Keratinocyte (primary cell): ENCODE data around the gene SYMPK. TPM values are rescaled to one million over a fixed set of nuclear protein-coding genes. Genes with fewer than 3 reads are reported as not detected.

Experiments used
- DNase-seq: peaks from one replicate; pipeline ENCODE4 v3.0.0-alpha.2; 2011; ENCODE audit warnings: low read depth, missing footprints, low spot score
- FAIRE-seq: peaks from 2 replicates; lab custom pipeline; 2011; peaks lifted over from hg19 to GRCh38; lab: Jason Lieb, UNC
- H2AFZ ChIP-seq: 2 replicates; pipeline ENCODE4 v1.6.0; 2012; ENCODE audit warnings: low read length, control low read depth, inconsistent platforms; ENCODE audit not compliant: control insufficient read depth
- H3K27ac ChIP-seq: 2 replicates; pipeline ENCODE4 v1.5.1; 2011; ENCODE audit warnings: low read length; ENCODE audit not compliant: control insufficient read depth, insufficient read depth
- H3K27me3 ChIP-seq: 3 replicates; pipeline ENCODE4 v1.6.0; 2011; ENCODE audit warnings: low read length; ENCODE audit not compliant: control insufficient read depth, insufficient read depth; ENCODE audit errors: extremely low read depth
- H3K36me3 ChIP-seq, 2 experiments: 2 replicates in 1 of 2; 3 replicates in 1 of 2; pipeline ENCODE4 v1.5.1; 2011; ENCODE audit warnings: low read length in 2 of 2, mild to moderate bottlenecking in 1 of 2; ENCODE audit not compliant: control insufficient read depth in 2 of 2, insufficient read depth in 2 of 2; ENCODE audit errors: extremely low read depth in 1 of 2
- H3K4me1 ChIP-seq: 3 replicates; pipeline ENCODE4 v1.5.1; 2011; ENCODE audit warnings: low read length; ENCODE audit not compliant: control insufficient read depth, insufficient read depth; ENCODE audit errors: extremely low read depth
- H3K4me2 ChIP-seq: 3 replicates; pipeline ENCODE4 v1.6.0; 2011; ENCODE audit warnings: low read depth, low read length; ENCODE audit not compliant: control insufficient read depth, insufficient read depth; ENCODE audit errors: extremely low read depth
- H3K4me3 ChIP-seq, 3 experiments: fragments of 200-600 bp in 1 of 3; sonication (generic) in 1 of 3; 2 replicates in 2 of 3; 3 replicates in 1 of 3; pipeline ENCODE4 v1.5.1; 2011 to 2016; ENCODE audit warnings: low read length in 3 of 3, mild to moderate bottlenecking in 3 of 3, control low read depth in 2 of 3, inconsistent platforms in 1 of 3, low read depth in 1 of 3, mixed read lengths in 1 of 3, mixed run types in 1 of 3, moderate library complexity in 1 of 3; ENCODE audit not compliant: control insufficient read depth in 2 of 3, insufficient read depth in 2 of 3; ENCODE audit errors: extremely low read depth in 1 of 3
- H3K79me2 ChIP-seq: 2 replicates; pipeline ENCODE4 v1.6.0; 2012; ENCODE audit warnings: low read length; ENCODE audit not compliant: control insufficient read depth, insufficient read depth
- H3K9ac ChIP-seq: 3 replicates; pipeline ENCODE4 v1.6.0; 2011; ENCODE audit warnings: low read length; ENCODE audit not compliant: control insufficient read depth, insufficient read depth; ENCODE audit errors: extremely low read depth
- H3K9me1 ChIP-seq: 3 replicates; pipeline ENCODE4 v1.6.0; 2011; ENCODE audit warnings: low read length; ENCODE audit not compliant: control insufficient read depth, insufficient read depth; ENCODE audit errors: extremely low read depth
- H3K9me3 ChIP-seq: 2 replicates; pipeline ENCODE4 v1.5.1; 2012; ENCODE audit warnings: low read depth, low read length; ENCODE audit not compliant: control insufficient read depth
- H4K20me1 ChIP-seq: 3 replicates; pipeline ENCODE4 v1.6.0; 2011; ENCODE audit warnings: low read length; ENCODE audit not compliant: control insufficient read depth, insufficient read depth; ENCODE audit errors: extremely low read depth
- CTCF ChIP-seq, 3 experiments: IDR thresholded peaks in 1 of 3; conservative IDR thresholded peaks in 1 of 3; optimal IDR thresholded peaks in 1 of 3; 2 replicates in 2 of 3; 3 replicates in 1 of 3; pipeline versions ENCODE3 to v1.5.1; 2011; ENCODE audit warnings: low read length in 3 of 3, mild to moderate bottlenecking in 3 of 3, moderate library complexity in 2 of 3, control low read depth in 1 of 3, inconsistent platforms in 1 of 3; ENCODE audit not compliant: insufficient read depth in 2 of 3; ENCODE audit errors: extremely low read depth in 1 of 3
- EZH2 ChIP-seq: IDR thresholded peaks from one replicate; pipeline ENCODE4 v1.6.1; 2012; ENCODE audit warnings: inconsistent platforms, mild to moderate bottlenecking, low read length, moderate library complexity
- dilution Hi-C: fragments of 300-500 bp; cut with MboI; formaldehyde crosslinking; loops from one replicate; pipeline ENCODE4 v1.7.0; 2020; ENCODE audit warnings: low sequenced_read_pairs; ENCODE audit not compliant: extremely low pct_ligation_motif_present
- polyA plus RNA-seq, 5 experiments: library from polyadenylated mRNA; depleted of rRNA in 3 of 5; stranded (reverse) in 3 of 5; stranded (forward) in 1 of 5; unstranded in 1 of 5; fragments of >200 nt; gene quantifications; 1 replicate in 1 of 5; 2 replicates in 3 of 5; 3 replicates in 1 of 5; pipeline versions ENCODE4 v1.2.1 to v1.2.3, GENCODE V29; 2011 to 2012; ENCODE audit warnings: missing spikeins in 2 of 5, low read depth in 1 of 5, low replicate concordance in 1 of 5

SYMPK gene
- polyA plus RNA-seq, 1 donor (not counting 4 experiments of a cell fraction or from before 2014, with no cell fraction given): 56.0 TPM

GRCh38 chr19:45873219-45873772, 10.3 kb upstream of the SYMPK start:
- H3K36me3 ChIP-seq: no peaks in the 10 kb centered on the region
- H3K9me3 ChIP-seq: no peaks in the 10 kb centered on the region
- dilution Hi-C loops: no loop called here
- peaks cover 16% of the 10 kb centered on the region for H3K27me3 ChIP-seq
- no peaks in the 10 kb centered on the region for H3K4me1 ChIP-seq
- FAIRE-seq (no peak), DNase-seq (no peak)
- H3K4me2 ChIP-seq: no peak overlapping the region
- H3K9me1 ChIP-seq: no peaks in the 10 kb centered on the region
- H4K20me1 ChIP-seq: no peaks in the 10 kb centered on the region
- no peak overlapping the region for H3K27ac ChIP-seq
- no peak overlapping the region for H3K9ac ChIP-seq
- H3K79me2 ChIP-seq: no peaks in the 10 kb centered on the region
- no peak for TF ChIP-seq EZH2
- no peak for TF ChIP-seq CTCF (optimal IDR thresholded peaks at IDR 0.05 in 1 of 3, IDR thresholded peaks at IDR 0.05 in 1 of 3, conservative IDR thresholded peaks at IDR 0.05 in 1 of 3; ENCODE audit: extremely low read depth in 1 of 3, insufficient read depth in 2 of 3, low read length in 3 of 3)
- H2AFZ ChIP-seq: no peak overlapping the region
- H3K4me3 ChIP-seq: no peak overlapping the region

DNA sequence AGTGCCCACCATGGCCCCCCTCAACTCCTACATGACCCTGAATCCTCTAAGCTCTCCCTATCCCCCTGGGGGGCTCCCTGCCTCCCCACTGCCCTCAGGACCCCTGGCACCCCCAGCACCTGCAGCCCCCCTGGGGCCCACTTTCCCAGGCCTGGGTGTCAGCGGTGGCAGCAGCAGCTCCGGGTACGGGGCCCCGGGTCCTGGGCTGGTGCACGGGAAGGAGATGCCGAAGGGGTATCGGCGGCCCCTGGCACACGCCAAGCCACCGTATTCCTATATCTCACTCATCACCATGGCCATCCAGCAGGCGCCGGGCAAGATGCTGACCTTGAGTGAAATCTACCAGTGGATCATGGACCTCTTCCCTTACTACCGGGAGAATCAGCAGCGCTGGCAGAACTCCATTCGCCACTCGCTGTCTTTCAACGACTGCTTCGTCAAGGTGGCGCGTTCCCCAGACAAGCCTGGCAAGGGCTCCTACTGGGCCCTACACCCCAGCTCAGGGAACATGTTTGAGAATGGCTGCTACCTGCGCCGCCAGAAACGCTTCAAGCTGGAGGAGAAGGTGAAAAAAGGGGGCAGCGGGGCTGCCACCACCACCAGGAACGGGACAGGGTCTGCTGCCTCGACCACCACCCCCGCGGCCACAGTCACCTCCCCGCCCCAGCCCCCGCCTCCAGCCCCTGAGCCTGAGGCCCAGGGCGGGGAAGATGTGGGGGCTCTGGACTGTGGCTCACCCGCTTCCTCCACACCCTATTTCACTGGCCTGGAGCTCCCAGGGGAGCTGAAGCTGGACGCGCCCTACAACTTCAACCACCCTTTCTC, 9.4 kb upstream of the SYMPK start:
- Histone ChIP-seq H3K9ac (no peak overlapping the region), H3K9me3 (no peaks in the 10 kb centered on the region), H3K27me3 (peaks cover 12% of the 10 kb centered on the region), H3K4me2 (no peak overlapping the region), H3K9me1 (no peaks in the 10 kb centered on the region), H3K27ac (no peak overlapping the region), H3K4me3 (no peak overlapping the region), H3K4me1 (no peaks in the 10 kb centered on the region), H3K36me3 (no peaks in the 10 kb centered on the region), H3K79me2 (no peaks in the 10 kb centered on the region), H2AFZ (no peak overlapping the region), H4K20me1 (no peaks in the 10 kb centered on the region)
- dilution Hi-C loops: no loop called here
- FAIRE-seq (no peak), DNase-seq (no peak)
- TF ChIP-seq CTCF (optimal IDR thresholded peaks at IDR 0.05 in 1 of 3, IDR thresholded peaks at IDR 0.05 in 1 of 3, conservative IDR thresholded peaks at IDR 0.05 in 1 of 3; ENCODE audit: extremely low read depth in 1 of 3, insufficient read depth in 2 of 3, low read length in 3 of 3): no peak
- TF ChIP-seq EZH2: no peak
